Skeletal muscle satellite cell (primary cell): ENCODE data around the gene JMJD8.

Experiments
- H3K27me3 ChIP-seq: 2 replicates; pipeline ENCODE4 v1.7.0; 2013; ENCODE audit warnings: low read length; ENCODE audit not compliant: control insufficient read depth, insufficient read depth
- H3K36me3 ChIP-seq: 2 replicates; pipeline ENCODE4 v1.7.0; 2013; ENCODE audit warnings: mild to moderate bottlenecking, control low read depth, low read length; ENCODE audit not compliant: insufficient read depth
- H3K4me1 ChIP-seq: 2 replicates; pipeline ENCODE4 v1.7.0; 2013; ENCODE audit warnings: low read length; ENCODE audit not compliant: control insufficient read depth, insufficient read depth
- H3K4me2 ChIP-seq: 2 replicates; pipeline ENCODE4 v1.7.0; 2013; ENCODE audit warnings: mild to moderate bottlenecking, low read length
- H3K4me3 ChIP-seq: 2 replicates; pipeline ENCODE4 v1.7.0; 2013; ENCODE audit warnings: low read length
- H3K9ac ChIP-seq: 2 replicates; pipeline ENCODE4 v1.7.0; 2013; ENCODE audit warnings: mild to moderate bottlenecking, low read depth, low read length, moderate library complexity
- H3K9me3 ChIP-seq: replicated peaks from 2 replicates; pipeline ENCODE4 v1.7.0; 2013; ENCODE audit warnings: mild to moderate bottlenecking, control low read depth, low read length

The JMJD8 gene

GRCh38 chr16:634996-635395 is 49.1 kb downstream of the JMJD8 start:
- Histone ChIP-seq H3K9me3 (no peaks in the 10 kb centered on the region), H3K4me2 (peak overlapping the region; percentile 100), H3K9ac (peak overlapping the region; percentile 80), H3K36me3 (peaks cover 8% of the 10 kb centered on the region), H3K27me3 (no peaks in the 10 kb centered on the region), H3K4me1 (peaks cover 22% of the 10 kb centered on the region), H3K4me3 (peak overlapping the region; percentile 90)

- peaks cover 8% of the 10 kb centered on the region for H3K36me3 ChIP-seq
- peaks cover 25% of the 10 kb centered on the region for H3K4me1 ChIP-seq
- H3K9ac ChIP-seq = no peak overlapping the region
- H3K9me3 ChIP-seq = no peaks in the 10 kb centered on the region
- H3K4me2 ChIP-seq = no peak overlapping the region
- no peak overlapping the region for H3K4me3 ChIP-seq
- H3K27me3 ChIP-seq = no peaks in the 10 kb centered on the region
Observed at GRCh38 chr16:634051-634670, 50.0 kb downstream of the JMJD8 start.

GRCh38 chr16:633336-634050 is 50.6 kb downstream of the JMJD8 start:
- H3K27me3 ChIP-seq = no peaks in the 10 kb centered on the region
- peaks cover 25% of the 10 kb centered on the region for H3K4me1 ChIP-seq
- H3K4me3 ChIP-seq = no peak overlapping the region
- H3K4me2 ChIP-seq = no peak overlapping the region
- H3K36me3 ChIP-seq = peaks cover 8% of the 10 kb centered on the region
- H3K9me3 ChIP-seq = no peaks in the 10 kb centered on the region
- no peak overlapping the region for H3K9ac ChIP-seq

GRCh38 chr16:632486-633335 is 51.4 kb downstream of the JMJD8 start:
- Histone ChIP-seq H3K4me1 (peaks cover 29% of the 10 kb centered on the region), H3K4me3 (no peak overlapping the region), H3K9ac (no peak overlapping the region), H3K36me3 (peaks cover 8% of the 10 kb centered on the region), H3K4me2 (no peak overlapping the region), H3K9me3 (no peaks in the 10 kb centered on the region), H3K27me3 (no peaks in the 10 kb centered on the region)

- H3K4me1 ChIP-seq = peaks cover 32% of the 10 kb centered on the region
- no peak overlapping the region for H3K4me2 ChIP-seq
- H3K4me3 ChIP-seq = no peak overlapping the region
- no peak overlapping the region for H3K9ac ChIP-seq
- no peaks in the 10 kb centered on the region for H3K9me3 ChIP-seq
- H3K36me3 ChIP-seq = peaks cover 8% of the 10 kb centered on the region
- H3K27me3 ChIP-seq = no peaks in the 10 kb centered on the region
Observed at GRCh38 chr16:631808-632358, 52.3 kb downstream of the JMJD8 start.
